ENCODE results near the gene RPP30.

Gene RPP30

GRCh38 chr10:90921906-90922305 is 50.1 kb downstream of the RPP30 start:
- no peak overlapping the region for H3K4me3 ChIP-seq (ENCODE audit: low read length)
- H3K9me3 ChIP-seq (ENCODE audit: control insufficient read depth, low read length) = no peaks in the 10 kb centered on the region
- H3K36me3 ChIP-seq (ENCODE audit: control insufficient read depth, insufficient read depth, low read length) = no peaks in the 10 kb centered on the region
- no peak overlapping the region for H3K9ac ChIP-seq (ENCODE audit: low read length)
- no peaks in the 10 kb centered on the region for H3K4me1 ChIP-seq (ENCODE audit: control insufficient read depth, insufficient read depth, low read length)
- H3K27me3 ChIP-seq (ENCODE audit: control insufficient read depth, insufficient read depth, low read length) = peaks cover 3% of the 10 kb centered on the region

GRCh38 chr10:90923111-90923731 is 51.4 kb downstream of the RPP30 start:
- H3K36me3 ChIP-seq (ENCODE audit: control insufficient read depth, insufficient read depth, low read length) = no peaks in the 10 kb centered on the region
- H3K9me3 ChIP-seq (ENCODE audit: control insufficient read depth, low read length) = no peaks in the 10 kb centered on the region
- no peak overlapping the region for H3K9ac ChIP-seq (ENCODE audit: low read length)
- no peaks in the 10 kb centered on the region for H3K4me1 ChIP-seq (ENCODE audit: control insufficient read depth, insufficient read depth, low read length)
- H3K4me3 ChIP-seq (ENCODE audit: low read length) = no peak overlapping the region
- H3K27me3 ChIP-seq (ENCODE audit: control insufficient read depth, insufficient read depth, low read length) = peaks cover 3% of the 10 kb centered on the region

- Histone ChIP-seq H3K27me3 (ENCODE audit: control insufficient read depth, insufficient read depth, low read length) (peaks cover 3% of the 10 kb centered on the region), H3K9ac (ENCODE audit: low read length) (no peak overlapping the region), H3K9me3 (ENCODE audit: control insufficient read depth, low read length) (no peaks in the 10 kb centered on the region), H3K36me3 (ENCODE audit: control insufficient read depth, insufficient read depth, low read length) (no peaks in the 10 kb centered on the region), H3K4me3 (ENCODE audit: low read length) (no peak overlapping the region), H3K4me1 (ENCODE audit: control insufficient read depth, insufficient read depth, low read length) (no peaks in the 10 kb centered on the region)
Measured at GRCh38 chr10:90924552-90924951, 52.8 kb downstream of the RPP30 start.

GRCh38 chr10:90925079-90926029 is 53.6 kb downstream of the RPP30 start:
- H3K9ac ChIP-seq (ENCODE audit: low read length) = no peak overlapping the region
- H3K36me3 ChIP-seq (ENCODE audit: control insufficient read depth, insufficient read depth, low read length) = no peaks in the 10 kb centered on the region
- no peaks in the 10 kb centered on the region for H3K9me3 ChIP-seq (ENCODE audit: control insufficient read depth, low read length)
- peaks cover 3% of the 10 kb centered on the region for H3K27me3 ChIP-seq (ENCODE audit: control insufficient read depth, insufficient read depth, low read length)
- H3K4me3 ChIP-seq (ENCODE audit: low read length) = no peak overlapping the region
- no peaks in the 10 kb centered on the region for H3K4me1 ChIP-seq (ENCODE audit: control insufficient read depth, insufficient read depth, low read length)

GRCh38 chr10:90927293-90927692 is 55.5 kb downstream of the RPP30 start:
- no peaks in the 10 kb centered on the region for H3K4me1 ChIP-seq (ENCODE audit: control insufficient read depth, insufficient read depth, low read length)
- H3K27me3 ChIP-seq (ENCODE audit: control insufficient read depth, insufficient read depth, low read length) = peaks cover 5% of the 10 kb centered on the region
- H3K4me3 ChIP-seq (ENCODE audit: low read length) = no peak overlapping the region
- H3K9ac ChIP-seq (ENCODE audit: low read length) = no peak overlapping the region
- H3K36me3 ChIP-seq (ENCODE audit: control insufficient read depth, insufficient read depth, low read length) = no peaks in the 10 kb centered on the region
- H3K9me3 ChIP-seq (ENCODE audit: control insufficient read depth, low read length) = no peaks in the 10 kb centered on the region

GRCh38 chr10:90929179-90929578 is 57.4 kb downstream of the RPP30 start:
- Histone ChIP-seq H3K27me3 (ENCODE audit: control insufficient read depth, insufficient read depth, low read length) (peaks cover 5% of the 10 kb centered on the region), H3K36me3 (ENCODE audit: control insufficient read depth, insufficient read depth, low read length) (no peaks in the 10 kb centered on the region), H3K9me3 (ENCODE audit: control insufficient read depth, low read length) (no peaks in the 10 kb centered on the region), H3K9ac (ENCODE audit: low read length) (no peak overlapping the region), H3K4me1 (ENCODE audit: control insufficient read depth, insufficient read depth, low read length) (no peaks in the 10 kb centered on the region), H3K4me3 (ENCODE audit: low read length) (no peak overlapping the region)

GRCh38 chr10:90930070-90930837 is 58.5 kb downstream of the RPP30 start:
- H3K9me3 ChIP-seq (ENCODE audit: control insufficient read depth, low read length) = no peaks in the 10 kb centered on the region
- H3K9ac ChIP-seq (ENCODE audit: low read length) = no peak overlapping the region
- no peaks in the 10 kb centered on the region for H3K4me1 ChIP-seq (ENCODE audit: control insufficient read depth, insufficient read depth, low read length)
- no peak overlapping the region for H3K4me3 ChIP-seq (ENCODE audit: low read length)
- H3K36me3 ChIP-seq (ENCODE audit: control insufficient read depth, insufficient read depth, low read length) = no peaks in the 10 kb centered on the region
- H3K27me3 ChIP-seq (ENCODE audit: control insufficient read depth, insufficient read depth, low read length) = peaks cover 2% of the 10 kb centered on the region

- Histone ChIP-seq H3K9ac (ENCODE audit: low read length) (no peak overlapping the region), H3K36me3 (ENCODE audit: control insufficient read depth, insufficient read depth, low read length) (no peaks in the 10 kb centered on the region), H3K4me3 (ENCODE audit: low read length) (no peak overlapping the region), H3K9me3 (ENCODE audit: control insufficient read depth, low read length) (no peaks in the 10 kb centered on the region), H3K27me3 (ENCODE audit: control insufficient read depth, insufficient read depth, low read length) (peaks cover 2% of the 10 kb centered on the region), H3K4me1 (ENCODE audit: control insufficient read depth, insufficient read depth, low read length) (no peaks in the 10 kb centered on the region)
Measured at GRCh38 chr10:90930971-90931871, 59.4 kb downstream of the RPP30 start.

GRCh38 chr10:90935581-90936275 is 64.0 kb downstream of the RPP30 start:
- peaks cover 2% of the 10 kb centered on the region for H3K27me3 ChIP-seq (ENCODE audit: control insufficient read depth, insufficient read depth, low read length)
- no peak overlapping the region for H3K4me3 ChIP-seq (ENCODE audit: low read length)
- no peaks in the 10 kb centered on the region for H3K4me1 ChIP-seq (ENCODE audit: control insufficient read depth, insufficient read depth, low read length)
- H3K36me3 ChIP-seq (ENCODE audit: control insufficient read depth, insufficient read depth, low read length) = no peaks in the 10 kb centered on the region
- H3K9ac ChIP-seq (ENCODE audit: low read length) = no peak overlapping the region
- no peaks in the 10 kb centered on the region for H3K9me3 ChIP-seq (ENCODE audit: control insufficient read depth, low read length)

GRCh38 chr10:90936276-90936659 is 64.5 kb downstream of the RPP30 start:
- Histone ChIP-seq H3K9ac (ENCODE audit: low read length) (no peak overlapping the region), H3K27me3 (ENCODE audit: control insufficient read depth, insufficient read depth, low read length) (no peaks in the 10 kb centered on the region), H3K9me3 (ENCODE audit: control insufficient read depth, low read length) (no peaks in the 10 kb centered on the region), H3K36me3 (ENCODE audit: control insufficient read depth, insufficient read depth, low read length) (no peaks in the 10 kb centered on the region), H3K4me3 (ENCODE audit: low read length) (no peak overlapping the region), H3K4me1 (ENCODE audit: control insufficient read depth, insufficient read depth, low read length) (no peaks in the 10 kb centered on the region)
